ENCODE measurements around the gene SLC35B2. TPM values are rescaled to one million over a fixed set of nuclear protein-coding genes. Genes with fewer than 3 reads are reported as not detected.

The SLC35B2 gene
- total and polyA plus RNA-seq, 10 of the 15 experiments (the other 5 are each of a cell fraction or from before 2014, with no cell fraction given): 11.3 to 45.4 (median 33.8) TPM

- intact Hi-C loops (cut with micrococcal nuclease; ENCODE audit: unreplicated experiment) (no loop called here), in situ Hi-C loops (cut with MboI) (no loop called here)
- H3K4me2 ChIP-seq (ENCODE audit: control insufficient read depth, insufficient read depth): no peak within 1 kb of the TSS
- H3K79me2 ChIP-seq (ENCODE audit: control insufficient read depth, insufficient read depth, low read length): no peaks in the 10 kb centered on the region
- no peak within 1 kb of the TSS for H3K9ac ChIP-seq (ENCODE audit: control insufficient read depth, insufficient read depth, low read length)
- peaks cover 25% of the 10 kb centered on the region for H3K4me1 ChIP-seq (ENCODE audit: control insufficient read depth, insufficient read depth, low read length)
- H3K36me3 ChIP-seq (ENCODE audit: control insufficient read depth in 2 of 2, insufficient read depth in 2 of 2, low read length in 1 of 2): no peaks in the 10 kb centered on the region
- SMC1A ChIA-PET (ENCODE audit: uncharacterized antibody, unreplicated experiment): interaction anchor here (0.8 to 1.3 kb wide), 3 partner anchors 15 to 51 kb away, joined by 3 to 6 read pairs (median 3); no protein-coding TSS in a partner anchor
- FAIRE-seq (no peak), DNase-seq (ENCODE audit: low read depth, low spot score) (no peak), ATAC-seq (no peak)
- no peak within 1 kb of the TSS for H3K4me3 ChIP-seq
- BruUV-seq (replicated peaks): no TSS peak
- H3K27me3 ChIP-seq (replicated peaks in 1 of 2; ENCODE audit: control insufficient read depth in 2 of 2, insufficient read depth in 2 of 2, low read length in 1 of 2): no peaks in the 10 kb centered on the region
- no peaks in the 10 kb centered on the region for H3K9me3 ChIP-seq (replicated peaks; ENCODE audit: control insufficient read depth, insufficient read depth, low read length)
- POLR2A ChIA-PET: interaction anchor here (0.7 to 1.1 kb wide), 4 partner anchors 46 to 345 kb away, joined by 3 to 6 read pairs (median 4); no protein-coding TSS in a partner anchor
- no peak within 1 kb of the TSS for H3K27ac ChIP-seq (ENCODE audit: control insufficient read depth, insufficient read depth)
- TF ChIP-seq ZNF274 (IDR thresholded peaks at IDR 0.05; ENCODE audit: insufficient read depth, insufficient read length) (no peak), MYB (IDR thresholded peaks at IDR 0.05; ENCODE audit: borderline replicate concordance, low read depth, low read length) (no peak), SRF (IDR thresholded peaks at IDR 0.05; ENCODE audit: low read depth in 2 of 2, low read length in 2 of 2) (no peak), KDM1A (IDR thresholded peaks at IDR 0.05; ENCODE audit: borderline replicate concordance) (no peak), LARP7 (IDR thresholded peaks at IDR 0.05) (no peak), SMAD5 (IDR thresholded peaks at IDR 0.05; ENCODE audit: low read depth) (no peak), GATAD2B (conservative IDR thresholded peaks at IDR 0.05; ENCODE audit: low read depth) (no peak), CEBPB (IDR thresholded peaks at IDR 0.05; ENCODE audit: borderline replicate concordance in 1 of 2, low read depth in 2 of 2, low read length in 2 of 2) (no peak), ESRRA (IDR thresholded peaks at IDR 0.05; ENCODE audit: low read length) (no peak)
- CTCF ChIA-PET: interaction anchor here (0.8 kb wide), 1 partner anchor 19 kb away, joined by 3 read pairs; no protein-coding TSS in a partner anchor
- no peaks in the 10 kb centered on the region for H4K20me1 ChIP-seq (ENCODE audit: control insufficient read depth, insufficient read depth)
- WGBS (ENCODE audit: insufficient coverage, insufficient replicate concordance, low lambda C conversion rate, missing lambda C conversion rate): 68% methylated on average over 7 of the region's 7 CpGs
- RAD21 ChIA-PET (ENCODE audit: unreplicated experiment): no interaction called here
- no peak within 1 kb of the TSS for H2AFZ ChIP-seq (ENCODE audit: control insufficient read depth, low read depth, low read length)
These were observed 40.5 kb downstream of the SLC35B2 start, which contains the start of gene MYMX for GRCh38 chr6:44216677-44217331. MYMX (plus strand) TSS chr6:44216926; CDS start chr6:44217472, 546 bp downstream.

Measured in GM12878 (cell line).